DMS 273 treated with DMSO at 0.1 percent for 48 hours (cell line): ENCODE measurements around the gene CETP.
"Not testable (repeated sequence)": the region's sequence is repeated elsewhere in the genome, so short reads cannot be mapped to it uniquely, and the experiment has no call there.

Experiments used
- DNase-seq: peaks from one replicate; lab custom pipeline; 2025; lab: John Stamatoyannopoulos, UW

CETP gene

DNA sequence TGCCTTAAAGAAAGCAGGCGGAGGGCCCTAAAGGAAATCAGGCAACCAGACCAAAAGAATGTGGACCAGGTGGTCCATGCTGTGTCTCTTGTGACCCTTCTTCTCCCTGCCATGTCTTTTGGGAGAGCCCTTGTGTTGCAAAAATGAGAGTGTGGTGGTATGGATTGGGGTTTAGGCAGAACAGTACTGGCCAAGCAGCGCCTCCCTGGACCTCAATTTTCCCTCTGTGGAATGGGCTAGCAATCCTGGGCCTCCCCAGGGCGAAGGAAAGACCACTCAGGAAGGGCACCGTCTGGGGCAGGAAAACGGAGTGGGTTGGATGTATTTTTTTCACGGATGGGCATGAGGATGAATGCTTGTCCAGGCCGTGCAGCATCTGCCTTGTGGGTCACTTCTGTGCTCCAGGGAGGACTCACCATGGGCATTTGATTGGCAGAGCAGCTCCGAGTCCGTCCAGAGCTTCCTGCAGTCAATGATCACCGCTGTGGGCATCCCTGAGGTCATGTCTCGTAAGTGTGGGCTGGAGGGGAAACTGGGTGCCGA, 20.1 kb downstream of the CETP start:
- DNase-seq: no peak

DNA sequence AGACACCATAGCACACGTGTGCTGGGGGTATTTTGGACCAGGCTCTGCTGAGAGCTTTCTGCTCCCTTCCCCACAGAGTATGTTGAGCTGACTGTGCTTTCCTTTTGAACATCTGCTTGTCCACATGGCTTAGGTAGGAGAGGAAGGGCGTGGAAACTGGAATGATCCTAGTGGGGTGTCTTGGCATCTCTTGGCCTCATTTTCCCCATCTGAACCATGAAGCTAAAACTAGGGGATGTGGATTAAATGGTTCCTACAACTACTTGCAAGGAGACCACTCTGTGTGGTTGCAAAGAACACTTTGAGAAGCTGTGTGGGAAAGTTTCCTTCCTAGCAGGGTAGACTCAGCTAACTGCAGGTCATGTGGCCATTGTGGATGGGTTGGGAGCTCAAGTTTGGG, 20.9 kb downstream of the CETP start:
- DNase-seq: no peak

DNA sequence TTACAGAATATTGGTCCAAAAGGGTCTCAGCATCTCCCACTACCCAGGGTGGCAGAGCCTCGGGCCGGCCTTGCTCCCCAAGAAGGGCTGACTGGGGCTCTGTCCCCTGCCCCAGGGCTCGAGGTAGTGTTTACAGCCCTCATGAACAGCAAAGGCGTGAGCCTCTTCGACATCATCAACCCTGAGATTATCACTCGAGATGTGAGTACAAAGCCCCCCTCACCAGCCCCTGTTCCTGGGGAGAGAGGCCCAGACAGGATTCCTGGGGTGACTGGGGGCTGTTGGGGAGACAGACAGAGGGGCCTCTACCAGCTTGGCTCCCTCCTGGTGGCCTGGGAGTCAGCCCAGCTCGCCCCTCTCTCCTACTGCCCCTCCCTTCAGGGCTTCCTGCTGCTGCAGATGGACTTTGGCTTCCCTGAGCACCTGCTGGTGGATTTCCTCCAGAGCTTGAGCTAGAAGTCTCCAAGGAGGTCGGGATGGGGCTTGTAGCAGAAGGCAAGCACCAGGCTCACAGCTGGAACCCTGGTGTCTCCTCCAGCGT, 21.5 kb downstream of the CETP start:
- DNase-seq: peak; percentile 28

DNA sequence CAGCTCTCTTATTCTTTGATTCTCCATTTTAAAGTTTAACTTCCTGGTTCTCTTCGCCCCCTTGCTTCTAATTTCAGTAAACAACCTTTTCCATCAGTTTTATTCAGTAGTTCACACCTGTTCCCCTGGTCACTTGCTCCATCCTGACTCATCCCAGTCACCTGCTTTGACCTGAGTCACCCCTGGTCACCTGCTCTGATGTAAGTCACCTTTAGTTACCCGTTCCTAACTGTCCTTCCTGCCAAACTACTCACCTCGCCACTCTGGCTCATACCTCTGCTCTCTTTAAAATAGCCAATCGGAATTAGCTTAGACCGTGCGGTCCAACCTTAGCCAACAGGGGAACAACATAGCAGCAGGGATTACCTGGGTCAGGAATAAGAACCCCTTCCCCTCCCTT, 22.9 kb downstream of the CETP start:
- DNase-seq: no peak

DNA sequence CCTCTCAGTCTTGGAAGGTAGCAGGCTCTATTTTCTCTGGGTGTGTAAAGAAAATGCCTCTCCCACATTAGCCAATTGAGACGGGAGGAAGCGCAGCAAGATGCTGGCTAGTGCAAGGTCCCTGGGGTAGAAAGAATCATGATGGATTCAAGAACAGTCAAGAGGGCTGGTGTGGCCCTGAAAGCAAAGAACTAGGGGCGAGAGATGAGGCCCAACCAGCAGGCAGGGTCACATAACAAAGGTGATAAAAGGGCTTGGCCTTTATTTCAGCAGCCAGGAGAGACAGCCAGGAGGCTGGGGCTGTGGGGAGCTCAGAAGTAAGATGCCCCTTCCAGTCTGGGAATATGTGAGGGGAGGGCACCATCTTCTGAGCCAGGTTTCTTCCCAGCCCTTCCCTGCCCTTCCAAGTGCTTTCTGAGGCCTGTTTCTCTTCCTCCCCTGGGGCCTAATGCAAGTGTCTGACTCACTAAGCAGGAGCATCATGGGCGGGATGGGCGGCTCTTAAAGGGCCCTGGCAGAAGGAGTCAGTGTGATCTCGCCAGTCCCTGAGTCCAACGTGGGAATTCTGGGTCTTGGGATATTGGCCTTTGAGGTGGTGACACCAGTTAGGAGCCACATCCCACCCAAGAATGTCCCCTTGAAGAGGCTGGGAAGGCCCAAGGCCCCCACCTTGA, 23.7 kb downstream of the CETP start:
- DNase-seq: peak; percentile 28

DNA sequence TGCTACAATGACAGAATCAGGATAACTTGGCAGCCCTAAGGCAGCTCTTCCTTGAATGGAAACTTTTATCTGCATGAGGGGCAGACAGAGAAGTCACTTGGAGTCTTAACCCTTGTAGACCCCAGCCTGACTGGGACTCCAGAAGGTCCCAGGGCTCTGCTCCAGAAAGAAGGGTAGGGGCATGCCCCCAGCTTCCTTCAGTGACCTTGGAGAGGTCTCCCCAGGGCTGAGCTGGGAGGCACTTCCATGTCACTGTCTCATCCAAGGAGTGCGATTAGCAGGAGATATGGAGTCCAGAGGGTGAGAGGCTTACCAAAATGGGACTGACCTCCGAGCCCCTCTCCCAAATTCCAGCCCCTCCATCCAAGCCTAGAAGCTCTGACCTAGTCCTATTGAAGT, 24.2 kb downstream of the CETP start:
- no peak for DNase-seq

DNA sequence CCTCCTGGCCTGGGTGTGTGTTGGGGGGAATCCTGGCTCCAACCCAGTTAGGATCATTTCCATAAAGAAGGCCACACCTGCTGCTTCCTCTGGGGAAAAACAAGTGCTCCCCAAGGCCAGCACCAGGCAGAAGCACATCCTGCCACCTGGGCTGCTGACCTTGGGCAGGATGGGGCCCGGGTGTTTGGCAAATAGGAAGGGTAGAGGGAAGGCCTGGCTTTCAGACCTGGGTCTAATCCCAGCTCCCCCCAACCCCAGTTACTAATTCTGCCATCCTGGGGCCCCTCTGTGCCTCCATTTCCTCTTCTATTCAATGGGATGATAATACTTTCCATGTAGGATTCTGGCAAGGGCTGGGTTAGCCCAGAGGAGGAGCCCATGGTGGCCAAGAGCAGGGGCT, 24.6 kb downstream of the CETP start:
- DNase-seq: no peak

DNA sequence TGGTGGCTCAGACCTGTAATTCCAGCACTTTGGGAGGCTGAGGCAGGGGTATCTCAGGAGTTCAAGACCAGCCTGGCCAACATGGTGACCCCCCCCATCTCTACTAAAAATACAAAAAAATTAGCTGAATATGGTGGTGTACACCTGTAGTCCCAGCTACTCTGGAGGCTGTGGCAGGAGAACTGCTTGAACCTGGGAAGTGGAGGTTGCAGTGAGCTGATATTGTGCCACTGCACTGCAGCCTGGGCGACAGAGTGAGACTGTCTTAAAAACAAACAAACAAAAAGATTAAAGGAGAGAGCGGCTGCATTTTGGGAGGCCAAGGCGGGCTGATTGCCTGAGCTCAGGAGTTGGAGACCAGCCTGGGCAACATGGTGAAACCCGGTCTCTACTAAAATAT, 25.2 kb downstream of the CETP start:
- DNase-seq: not testable (repeated sequence)

DNA sequence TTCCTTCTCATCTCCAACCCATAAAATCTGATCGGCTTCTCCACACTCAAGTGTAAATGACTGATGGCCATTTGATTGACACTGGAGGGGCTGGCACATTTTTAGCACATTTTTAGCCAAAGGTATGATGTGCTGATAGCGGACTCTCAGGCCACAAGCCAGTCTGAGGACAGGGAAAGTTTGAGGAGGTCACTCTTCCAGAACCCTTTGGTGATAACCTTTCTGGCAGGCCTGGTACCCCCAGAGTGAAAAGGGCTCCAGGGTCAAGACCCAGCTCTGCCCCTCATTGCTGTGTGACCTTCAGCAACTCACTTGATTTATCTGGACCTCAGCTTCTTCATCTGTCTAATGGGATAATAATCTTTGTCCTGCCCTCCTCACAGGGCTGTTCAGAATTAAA, 25.9 kb downstream of the CETP start:
- DNase-seq: no peak

DNA sequence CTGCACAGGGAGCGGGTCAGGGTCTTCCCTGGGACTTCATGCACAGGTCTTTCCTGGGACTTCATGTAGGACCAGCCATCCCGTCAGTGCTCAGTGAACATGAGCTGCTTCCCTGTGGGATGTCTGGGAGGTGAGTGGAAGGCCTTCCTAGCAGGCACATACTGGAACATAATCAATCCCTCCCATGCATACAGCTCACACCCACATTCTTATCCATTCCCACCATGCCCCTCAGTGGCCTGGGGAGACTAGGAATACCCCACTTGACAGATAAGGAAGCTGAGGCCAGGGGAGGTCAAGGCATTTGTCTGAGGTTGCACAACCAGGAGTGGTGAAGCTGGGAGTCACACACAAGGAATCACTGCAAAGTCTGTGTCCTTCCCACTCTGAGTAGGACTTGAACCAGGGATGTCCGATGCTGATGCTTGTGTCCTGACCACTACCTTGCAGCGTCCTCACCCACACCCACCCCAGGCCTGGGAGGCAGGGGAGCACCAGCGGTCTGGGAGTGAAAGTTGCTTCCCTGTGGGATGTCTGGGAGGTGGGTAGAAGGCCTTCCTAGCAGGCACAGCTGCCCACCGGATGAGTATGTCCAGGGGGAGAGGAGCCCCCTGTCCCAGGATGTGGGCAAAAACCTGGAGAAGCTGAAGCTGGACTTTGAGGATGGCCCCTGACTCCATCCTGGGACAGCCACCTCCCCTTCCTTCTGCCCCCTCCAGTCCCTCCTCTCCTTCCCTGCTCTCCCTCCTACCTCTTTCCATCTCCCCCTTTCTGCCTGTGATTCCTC, 26.6 kb downstream of the CETP start:
- no peak for DNase-seq

DNA sequence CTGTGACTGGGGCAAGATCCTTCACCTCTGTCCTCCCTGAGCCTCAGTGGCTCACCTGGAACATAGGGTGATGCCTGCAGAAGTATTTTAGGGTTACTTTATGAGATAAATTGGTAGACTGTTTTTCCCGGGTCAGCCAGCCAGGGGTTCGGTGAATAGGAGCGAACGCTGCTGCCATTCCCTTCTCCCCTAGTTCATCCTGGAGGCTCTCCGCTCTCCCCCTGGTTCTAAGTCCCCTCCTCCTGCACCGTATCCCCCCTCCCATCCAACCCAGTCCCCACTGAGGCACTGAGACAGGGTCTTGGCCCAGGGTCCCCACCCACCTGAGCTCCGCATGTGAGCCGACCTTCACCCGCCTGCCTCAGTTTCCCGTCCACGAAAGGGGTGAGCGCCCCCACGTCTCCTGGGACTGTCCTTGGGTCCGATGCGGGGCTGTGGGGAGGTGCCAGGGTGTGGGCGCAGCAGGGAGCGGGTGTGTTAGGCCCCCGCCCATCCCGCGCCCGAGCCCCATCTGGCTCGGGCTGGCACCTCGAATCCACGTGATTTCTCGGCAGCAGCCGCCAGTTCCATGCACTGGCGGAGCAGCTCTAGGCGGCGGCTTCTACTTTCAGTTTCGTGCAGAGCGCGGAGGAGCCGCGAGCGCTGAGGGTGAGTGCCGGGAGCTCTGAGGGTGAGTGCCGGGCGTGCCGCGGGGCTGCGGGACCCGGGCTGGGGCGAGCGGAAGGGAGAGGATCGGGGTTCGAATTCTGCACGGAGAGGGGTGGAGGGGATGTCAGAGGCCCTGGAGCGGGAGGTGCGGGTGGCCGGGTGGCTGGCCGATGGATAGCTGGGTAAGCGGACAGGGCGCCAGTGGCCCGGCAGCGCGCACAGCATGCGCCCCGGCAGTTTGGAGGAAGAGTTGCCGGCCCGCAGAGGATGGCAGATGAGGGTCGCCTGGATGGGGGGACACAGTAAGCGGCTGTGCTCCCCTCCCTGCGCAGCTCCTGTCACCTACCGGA, 27.5 kb downstream of the CETP start, which contains the start of gene NLRC5:
Gene NLRC5, plus strand, starts transcription at position 610 of the 998 bp plus-strand sequence. CDS start 31,156 bp downstream, outside the sequence.
- peak; percentile 52 for DNase-seq

DNA sequence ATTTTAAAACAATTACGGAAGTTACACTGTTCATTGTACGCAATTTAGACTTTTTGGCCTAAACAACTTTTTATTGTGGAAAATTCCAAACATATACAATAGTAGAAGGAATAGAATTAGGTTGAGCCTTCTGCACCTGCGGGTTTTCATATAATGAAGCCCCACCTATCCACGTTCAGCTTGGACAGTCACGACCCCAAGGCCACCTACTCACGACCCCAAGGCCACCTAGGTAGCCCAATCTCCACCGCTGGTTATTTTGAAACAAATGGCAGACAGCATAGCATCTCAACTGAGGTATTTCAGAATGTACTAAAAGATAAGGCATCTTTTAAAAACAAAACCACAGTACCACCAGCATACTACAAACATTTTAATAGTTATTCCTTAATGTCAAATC, 28.2 kb downstream of the CETP start:
- DNase-seq: no peak

DNA sequence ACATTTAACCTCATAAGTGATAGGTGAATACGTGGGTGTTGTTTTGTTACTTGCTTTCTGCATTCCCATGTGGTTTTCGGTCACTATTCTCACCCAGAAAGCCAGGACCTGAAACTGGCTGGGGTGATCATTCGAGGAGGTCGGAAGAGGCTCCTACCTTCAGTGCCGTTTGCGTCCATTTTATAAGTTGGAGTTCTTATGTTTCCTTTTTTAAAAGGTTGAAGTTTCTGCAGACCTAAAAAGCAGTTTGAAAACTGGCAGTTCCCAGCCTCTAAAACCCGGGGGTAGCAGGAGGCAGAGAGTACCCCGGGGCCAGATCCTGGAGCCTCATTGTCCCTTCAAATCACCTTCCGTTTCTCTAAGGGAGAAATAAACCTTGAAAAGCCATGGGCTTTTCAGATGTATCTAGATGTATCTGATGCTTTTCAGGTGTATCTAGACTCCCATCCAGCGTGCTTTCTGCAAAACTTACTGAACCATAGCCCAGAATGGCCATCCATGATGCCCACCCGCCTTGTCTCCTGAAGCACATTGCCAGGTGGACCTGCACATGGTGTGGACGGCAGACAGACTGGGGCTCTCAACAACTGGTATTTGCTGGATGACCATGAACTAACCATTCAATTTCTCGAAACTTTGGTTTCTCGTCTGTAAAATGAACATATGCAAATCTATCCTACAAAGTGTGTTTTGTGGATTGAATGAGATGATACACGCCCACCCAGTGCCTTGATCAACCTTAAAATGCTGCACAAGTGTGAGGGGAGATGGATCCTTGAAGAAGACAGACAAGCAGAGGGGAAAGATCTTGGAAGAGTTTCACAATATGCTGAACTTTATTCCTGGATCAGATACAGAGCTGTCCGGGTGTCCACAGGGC, 28.9 kb downstream of the CETP start:
- DNase-seq: no peak

DNA sequence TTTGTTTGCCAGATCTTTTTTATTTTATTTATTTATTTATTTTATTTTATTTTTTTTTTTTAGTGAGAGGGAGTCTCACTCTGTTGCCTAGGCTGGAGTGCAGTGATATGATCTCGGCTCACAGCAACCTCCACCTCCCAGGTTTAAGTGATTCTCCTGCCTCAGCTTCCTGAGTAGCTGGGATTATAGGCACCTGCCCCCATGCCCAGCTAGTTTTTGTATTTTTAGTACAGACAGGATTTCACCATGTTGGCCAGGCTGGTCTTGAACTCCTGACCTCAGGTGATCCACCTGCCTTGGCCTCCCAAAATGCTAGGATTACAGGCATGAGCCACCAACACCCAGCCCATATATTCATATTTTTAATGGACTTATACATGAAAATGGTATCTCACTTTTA, 30.7 kb downstream of the CETP start:
- not testable (repeated sequence) for DNase-seq

DNA sequence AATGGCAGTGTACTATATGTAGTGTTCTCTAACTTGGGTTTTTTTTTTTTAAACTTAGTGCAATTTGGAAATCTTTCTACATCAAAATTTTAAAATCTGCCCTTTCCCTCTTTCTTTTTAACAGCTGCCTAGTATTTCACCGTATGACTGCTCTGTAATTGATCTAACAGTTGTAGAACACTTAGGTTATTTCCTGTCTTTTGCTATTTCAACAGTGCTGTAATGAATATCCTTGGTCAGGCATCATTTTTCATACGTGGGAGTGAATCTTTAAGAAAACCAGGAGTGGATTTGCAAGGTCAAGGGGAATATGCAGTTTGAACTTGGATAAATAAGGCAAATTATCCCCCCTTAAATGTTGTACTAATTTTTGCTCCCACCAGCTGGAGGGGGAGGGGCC, 31.5 kb downstream of the CETP start:
- DNase-seq: no peak

DNA sequence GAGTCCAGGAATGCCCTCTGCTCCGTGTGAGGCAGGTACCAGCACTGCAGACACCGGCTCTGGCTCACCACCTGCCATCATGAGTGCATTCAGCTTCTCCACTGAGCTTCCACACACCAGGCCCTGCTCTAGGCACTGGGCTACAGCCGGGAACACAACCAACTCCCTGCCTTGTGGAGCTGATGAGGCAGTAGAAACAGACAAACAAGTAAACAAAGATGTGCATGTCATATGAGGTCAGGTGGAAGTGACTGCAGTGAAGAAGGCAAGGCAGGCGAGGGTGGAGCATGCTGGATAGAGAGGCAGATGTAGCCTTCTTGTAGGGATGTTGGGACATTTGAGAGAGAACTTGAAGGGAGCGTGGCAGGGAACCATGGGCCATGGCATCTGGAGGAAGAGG, 32.6 kb downstream of the CETP start:
- no peak for DNase-seq

DNA sequence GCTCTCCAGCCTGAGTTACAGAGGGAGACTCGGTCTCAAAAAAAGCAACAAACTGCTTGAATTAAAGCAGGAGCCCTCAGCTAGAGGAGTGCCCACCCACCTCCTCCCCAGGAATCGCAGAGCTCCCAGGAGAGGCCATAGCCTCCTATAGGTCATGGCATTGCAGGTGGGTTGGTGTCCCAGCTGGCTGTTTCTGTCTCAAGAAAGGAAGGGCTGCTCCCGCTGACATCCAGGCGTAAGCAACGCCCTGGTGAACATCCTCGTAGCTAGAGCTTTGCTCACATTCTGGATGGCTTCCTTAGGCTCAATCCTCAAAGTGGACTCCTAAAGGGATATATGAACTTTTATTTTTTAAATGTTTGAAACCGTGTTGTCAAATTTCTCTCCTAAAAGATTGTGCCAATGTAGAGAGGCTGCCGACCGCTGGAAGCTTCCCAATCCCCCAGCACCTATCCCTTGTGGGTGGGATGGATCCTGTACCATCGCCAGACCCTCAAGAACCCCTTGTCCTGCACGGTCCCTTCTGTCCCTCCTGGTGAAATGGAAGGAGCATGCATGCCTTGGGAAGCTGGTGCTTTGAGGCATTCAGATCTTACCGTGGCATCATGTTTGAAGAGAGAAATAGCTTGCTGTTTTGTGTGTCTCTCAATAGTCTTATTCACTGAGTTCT, 33.5 kb downstream of the CETP start:
- no peak for DNase-seq

DNA sequence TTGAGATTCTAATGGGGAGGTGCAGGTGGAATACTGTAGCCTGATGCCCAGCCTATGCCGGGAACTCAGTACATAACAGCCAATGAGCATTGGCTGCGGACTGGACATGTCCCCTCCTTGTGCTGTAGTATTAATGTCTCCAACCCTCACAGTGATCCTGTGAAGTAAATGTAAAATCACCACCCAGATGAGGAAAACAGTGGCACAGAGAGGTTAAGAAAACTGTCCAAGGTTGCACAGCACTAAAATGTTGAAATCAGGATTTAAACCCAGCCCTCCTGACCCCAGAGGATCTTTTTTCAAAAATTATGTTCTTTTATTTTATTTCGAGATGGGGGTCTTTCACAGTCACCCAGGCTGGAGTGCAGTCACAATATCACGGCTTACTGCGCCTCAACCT, 35.5 kb downstream of the CETP start:
- no peak for DNase-seq

DNA sequence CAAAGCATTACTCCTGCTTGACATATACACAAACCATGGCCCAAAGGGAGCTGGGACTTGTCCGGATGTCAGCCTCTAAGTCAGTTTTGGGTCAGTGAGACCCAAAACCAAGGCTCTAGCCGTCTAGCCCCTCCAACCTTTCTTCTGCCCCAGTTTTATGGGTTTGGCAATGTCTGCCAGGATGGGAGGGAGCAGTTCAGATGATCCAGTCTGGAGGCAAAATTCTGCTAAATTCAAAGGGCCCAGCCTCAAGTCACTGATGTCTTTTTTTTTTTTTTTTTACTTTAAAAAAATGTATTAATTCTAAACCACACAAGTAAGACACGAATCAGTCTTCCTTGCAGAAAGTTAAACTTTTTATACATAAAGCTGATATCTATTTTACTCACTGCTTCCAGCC, 36.2 kb downstream of the CETP start:
- no peak for DNase-seq

DNA sequence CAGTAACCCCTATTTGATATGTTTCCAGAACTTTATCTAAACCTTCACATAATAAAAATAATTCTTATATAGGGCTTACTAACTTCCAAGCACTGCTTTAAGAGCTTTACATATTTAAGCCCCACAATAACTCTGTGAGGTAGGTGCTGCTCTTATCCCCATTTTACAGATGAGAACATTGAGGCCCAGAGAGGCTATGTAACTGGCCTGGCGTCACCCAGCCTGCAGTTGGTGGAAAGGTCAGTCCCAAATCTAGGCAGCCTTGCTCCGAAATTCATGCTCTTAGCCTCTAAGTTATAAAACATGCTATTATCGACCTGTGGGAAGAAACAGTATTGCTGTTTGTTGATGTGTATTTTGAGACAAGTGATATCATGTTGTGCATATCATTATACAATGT, 36.6 kb downstream of the CETP start:
- no peak for DNase-seq
